ENCODE measurements around the gene IL17B.

IL17B gene

GRCh38 chr5:149379177-149379761 is at the start of gene IL17B:
Gene IL17B, minus strand, starts transcription at chr5:149379292. Its CDS starts 67 bp downstream, at chr5:149379225.
- no peaks in the 10 kb centered on the region for H3K4me1 ChIP-seq (ENCODE audit: insufficient read depth, low read length)
- H3K4me3 ChIP-seq (ENCODE audit: low read length) = no peak within 1 kb of the TSS
- no peak within 1 kb of the TSS for H2AFZ ChIP-seq (ENCODE audit: low read depth, low read length)
- no peaks in the 10 kb centered on the region for H3K36me3 ChIP-seq (ENCODE audit: insufficient read depth, low read length)
- H3K27me3 ChIP-seq (ENCODE audit: insufficient read depth, low read length) = no peaks in the 10 kb centered on the region
- H3K9me3 ChIP-seq (ENCODE audit: low read length) = no peaks in the 10 kb centered on the region

- Histone ChIP-seq H3K4me3 (ENCODE audit: low read length) (no peak overlapping the region), H3K36me3 (ENCODE audit: insufficient read depth, low read length) (no peaks in the 10 kb centered on the region), H2AFZ (ENCODE audit: low read depth, low read length) (no peak overlapping the region), H3K4me1 (ENCODE audit: insufficient read depth, low read length) (peaks cover 10% of the 10 kb centered on the region), H3K9me3 (ENCODE audit: low read length) (no peaks in the 10 kb centered on the region), H3K27me3 (ENCODE audit: insufficient read depth, low read length) (no peaks in the 10 kb centered on the region)
These were observed 48.9 kb upstream of the IL17B start for GRCh38 chr5:149428032-149428431.

- no peak overlapping the region for H3K4me3 ChIP-seq (ENCODE audit: low read length)
- peaks cover 15% of the 10 kb centered on the region for H3K4me1 ChIP-seq (ENCODE audit: insufficient read depth, low read length)
- no peaks in the 10 kb centered on the region for H3K9me3 ChIP-seq (ENCODE audit: low read length)
- no peak overlapping the region for H2AFZ ChIP-seq (ENCODE audit: low read depth, low read length)
- H3K27me3 ChIP-seq (ENCODE audit: insufficient read depth, low read length) = no peaks in the 10 kb centered on the region
- H3K36me3 ChIP-seq (ENCODE audit: insufficient read depth, low read length) = no peaks in the 10 kb centered on the region
These were observed 48.3 kb upstream of the IL17B start for GRCh38 chr5:149427374-149427773.

- H3K4me3 ChIP-seq (ENCODE audit: low read length) = no peak overlapping the region
- no peaks in the 10 kb centered on the region for H3K27me3 ChIP-seq (ENCODE audit: insufficient read depth, low read length)
- H3K36me3 ChIP-seq (ENCODE audit: insufficient read depth, low read length) = no peaks in the 10 kb centered on the region
- H3K4me1 ChIP-seq (ENCODE audit: insufficient read depth, low read length) = peaks cover 19% of the 10 kb centered on the region
- H2AFZ ChIP-seq (ENCODE audit: low read depth, low read length) = no peak overlapping the region
- no peaks in the 10 kb centered on the region for H3K9me3 ChIP-seq (ENCODE audit: low read length)
These were observed 47.8 kb upstream of the IL17B start for GRCh38 chr5:149426931-149427330.

- no peaks in the 10 kb centered on the region for H3K9me3 ChIP-seq (ENCODE audit: low read length)
- H3K4me1 ChIP-seq (ENCODE audit: insufficient read depth, low read length) = peaks cover 25% of the 10 kb centered on the region
- H2AFZ ChIP-seq (ENCODE audit: low read depth, low read length) = no peak overlapping the region
- H3K4me3 ChIP-seq (ENCODE audit: low read length) = no peak overlapping the region
- no peaks in the 10 kb centered on the region for H3K36me3 ChIP-seq (ENCODE audit: insufficient read depth, low read length)
- H3K27me3 ChIP-seq (ENCODE audit: insufficient read depth, low read length) = no peaks in the 10 kb centered on the region
These were observed 46.6 kb upstream of the IL17B start for GRCh38 chr5:149425729-149426128.

GRCh38 chr5:149424371-149425315 is 45.6 kb upstream of the IL17B start:
- Histone ChIP-seq H2AFZ (ENCODE audit: low read depth, low read length) (no peak overlapping the region), H3K9me3 (ENCODE audit: low read length) (no peaks in the 10 kb centered on the region), H3K4me3 (ENCODE audit: low read length) (no peak overlapping the region), H3K4me1 (ENCODE audit: insufficient read depth, low read length) (peaks cover 25% of the 10 kb centered on the region), H3K36me3 (ENCODE audit: insufficient read depth, low read length) (no peaks in the 10 kb centered on the region), H3K27me3 (ENCODE audit: insufficient read depth, low read length) (no peaks in the 10 kb centered on the region)

- peaks cover 25% of the 10 kb centered on the region for H3K4me1 ChIP-seq (ENCODE audit: insufficient read depth, low read length)
- no peaks in the 10 kb centered on the region for H3K36me3 ChIP-seq (ENCODE audit: insufficient read depth, low read length)
- no peaks in the 10 kb centered on the region for H3K27me3 ChIP-seq (ENCODE audit: insufficient read depth, low read length)
- H3K4me3 ChIP-seq (ENCODE audit: low read length) = no peak overlapping the region
- H2AFZ ChIP-seq (ENCODE audit: low read depth, low read length) = no peak overlapping the region
- H3K9me3 ChIP-seq (ENCODE audit: low read length) = no peaks in the 10 kb centered on the region
These were observed 44.7 kb upstream of the IL17B start for GRCh38 chr5:149423794-149424268.

- Histone ChIP-seq H3K4me1 (ENCODE audit: insufficient read depth, low read length) (peaks cover 25% of the 10 kb centered on the region), H3K27me3 (ENCODE audit: insufficient read depth, low read length) (no peaks in the 10 kb centered on the region), H3K4me3 (ENCODE audit: low read length) (peak overlapping the region; percentile 12), H3K9me3 (ENCODE audit: low read length) (no peaks in the 10 kb centered on the region), H3K36me3 (ENCODE audit: insufficient read depth, low read length) (no peaks in the 10 kb centered on the region), H2AFZ (ENCODE audit: low read depth, low read length) (peak overlapping the region; percentile 7)
These were observed 44.1 kb upstream of the IL17B start for GRCh38 chr5:149423049-149423793.

- Histone ChIP-seq H3K4me1 (ENCODE audit: insufficient read depth, low read length) (peaks cover 25% of the 10 kb centered on the region), H2AFZ (ENCODE audit: low read depth, low read length) (peak overlapping the region; percentile 7), H3K4me3 (ENCODE audit: low read length) (peak overlapping the region; percentile 12), H3K27me3 (ENCODE audit: insufficient read depth, low read length) (no peaks in the 10 kb centered on the region), H3K36me3 (ENCODE audit: insufficient read depth, low read length) (no peaks in the 10 kb centered on the region), H3K9me3 (ENCODE audit: low read length) (no peaks in the 10 kb centered on the region)
These were observed 43.4 kb upstream of the IL17B start for GRCh38 chr5:149422366-149423048.

- H3K4me3 ChIP-seq (ENCODE audit: low read length) = no peak overlapping the region
- H2AFZ ChIP-seq (ENCODE audit: low read depth, low read length) = no peak overlapping the region
- H3K27me3 ChIP-seq (ENCODE audit: insufficient read depth, low read length) = no peaks in the 10 kb centered on the region
- peaks cover 25% of the 10 kb centered on the region for H3K4me1 ChIP-seq (ENCODE audit: insufficient read depth, low read length)
- no peaks in the 10 kb centered on the region for H3K9me3 ChIP-seq (ENCODE audit: low read length)
- no peaks in the 10 kb centered on the region for H3K36me3 ChIP-seq (ENCODE audit: insufficient read depth, low read length)
These were observed 42.7 kb upstream of the IL17B start for GRCh38 chr5:149421834-149422233.

- Histone ChIP-seq H3K9me3 (ENCODE audit: low read length) (no peaks in the 10 kb centered on the region), H2AFZ (ENCODE audit: low read depth, low read length) (no peak overlapping the region), H3K4me3 (ENCODE audit: low read length) (no peak overlapping the region), H3K36me3 (ENCODE audit: insufficient read depth, low read length) (no peaks in the 10 kb centered on the region), H3K4me1 (ENCODE audit: insufficient read depth, low read length) (peaks cover 25% of the 10 kb centered on the region), H3K27me3 (ENCODE audit: insufficient read depth, low read length) (no peaks in the 10 kb centered on the region)
These were observed 42.2 kb upstream of the IL17B start for GRCh38 chr5:149421372-149421685.

GRCh38 chr5:149420545-149421371 is 41.7 kb upstream of the IL17B start:
- no peak overlapping the region for H3K4me3 ChIP-seq (ENCODE audit: low read length)
- H3K27me3 ChIP-seq (ENCODE audit: insufficient read depth, low read length) = no peaks in the 10 kb centered on the region
- no peaks in the 10 kb centered on the region for H3K9me3 ChIP-seq (ENCODE audit: low read length)
- peaks cover 25% of the 10 kb centered on the region for H3K4me1 ChIP-seq (ENCODE audit: insufficient read depth, low read length)
- no peaks in the 10 kb centered on the region for H3K36me3 ChIP-seq (ENCODE audit: insufficient read depth, low read length)
- no peak overlapping the region for H2AFZ ChIP-seq (ENCODE audit: low read depth, low read length)

Measured in neuron (in vitro differentiated cells).